ENCODE measurements around the gene PTH. TPM values are rescaled to one million over a fixed set of nuclear protein-coding genes. Genes with fewer than 3 reads are reported as not detected.

PTH gene
- total and polyA plus RNA-seq, 2 of the 8 experiments (the other 6 are each of a cell fraction or from before 2014, with no cell fraction given) = not detected

DNA sequence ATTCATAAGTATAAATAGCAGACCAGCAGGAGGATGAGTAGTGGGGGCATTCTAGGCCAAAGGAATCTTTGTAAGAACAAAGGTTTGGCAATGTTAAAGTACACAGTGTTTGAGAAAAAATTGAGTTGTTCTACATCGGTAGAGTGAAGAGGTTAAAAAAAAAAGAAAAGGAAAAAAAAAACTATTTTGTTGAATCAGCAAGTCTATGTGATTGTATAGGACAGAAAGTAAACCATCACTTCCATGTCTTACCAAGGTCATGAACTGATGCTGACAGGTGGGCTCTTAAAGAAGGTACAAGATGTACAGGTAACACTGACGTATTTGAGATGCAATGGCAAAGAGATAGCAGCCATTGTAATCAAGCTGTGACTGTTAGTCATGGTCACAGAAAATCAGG lies 29.5 kb upstream of the PTH start (continued):
- TF ChIP-seq, protein P1, sequence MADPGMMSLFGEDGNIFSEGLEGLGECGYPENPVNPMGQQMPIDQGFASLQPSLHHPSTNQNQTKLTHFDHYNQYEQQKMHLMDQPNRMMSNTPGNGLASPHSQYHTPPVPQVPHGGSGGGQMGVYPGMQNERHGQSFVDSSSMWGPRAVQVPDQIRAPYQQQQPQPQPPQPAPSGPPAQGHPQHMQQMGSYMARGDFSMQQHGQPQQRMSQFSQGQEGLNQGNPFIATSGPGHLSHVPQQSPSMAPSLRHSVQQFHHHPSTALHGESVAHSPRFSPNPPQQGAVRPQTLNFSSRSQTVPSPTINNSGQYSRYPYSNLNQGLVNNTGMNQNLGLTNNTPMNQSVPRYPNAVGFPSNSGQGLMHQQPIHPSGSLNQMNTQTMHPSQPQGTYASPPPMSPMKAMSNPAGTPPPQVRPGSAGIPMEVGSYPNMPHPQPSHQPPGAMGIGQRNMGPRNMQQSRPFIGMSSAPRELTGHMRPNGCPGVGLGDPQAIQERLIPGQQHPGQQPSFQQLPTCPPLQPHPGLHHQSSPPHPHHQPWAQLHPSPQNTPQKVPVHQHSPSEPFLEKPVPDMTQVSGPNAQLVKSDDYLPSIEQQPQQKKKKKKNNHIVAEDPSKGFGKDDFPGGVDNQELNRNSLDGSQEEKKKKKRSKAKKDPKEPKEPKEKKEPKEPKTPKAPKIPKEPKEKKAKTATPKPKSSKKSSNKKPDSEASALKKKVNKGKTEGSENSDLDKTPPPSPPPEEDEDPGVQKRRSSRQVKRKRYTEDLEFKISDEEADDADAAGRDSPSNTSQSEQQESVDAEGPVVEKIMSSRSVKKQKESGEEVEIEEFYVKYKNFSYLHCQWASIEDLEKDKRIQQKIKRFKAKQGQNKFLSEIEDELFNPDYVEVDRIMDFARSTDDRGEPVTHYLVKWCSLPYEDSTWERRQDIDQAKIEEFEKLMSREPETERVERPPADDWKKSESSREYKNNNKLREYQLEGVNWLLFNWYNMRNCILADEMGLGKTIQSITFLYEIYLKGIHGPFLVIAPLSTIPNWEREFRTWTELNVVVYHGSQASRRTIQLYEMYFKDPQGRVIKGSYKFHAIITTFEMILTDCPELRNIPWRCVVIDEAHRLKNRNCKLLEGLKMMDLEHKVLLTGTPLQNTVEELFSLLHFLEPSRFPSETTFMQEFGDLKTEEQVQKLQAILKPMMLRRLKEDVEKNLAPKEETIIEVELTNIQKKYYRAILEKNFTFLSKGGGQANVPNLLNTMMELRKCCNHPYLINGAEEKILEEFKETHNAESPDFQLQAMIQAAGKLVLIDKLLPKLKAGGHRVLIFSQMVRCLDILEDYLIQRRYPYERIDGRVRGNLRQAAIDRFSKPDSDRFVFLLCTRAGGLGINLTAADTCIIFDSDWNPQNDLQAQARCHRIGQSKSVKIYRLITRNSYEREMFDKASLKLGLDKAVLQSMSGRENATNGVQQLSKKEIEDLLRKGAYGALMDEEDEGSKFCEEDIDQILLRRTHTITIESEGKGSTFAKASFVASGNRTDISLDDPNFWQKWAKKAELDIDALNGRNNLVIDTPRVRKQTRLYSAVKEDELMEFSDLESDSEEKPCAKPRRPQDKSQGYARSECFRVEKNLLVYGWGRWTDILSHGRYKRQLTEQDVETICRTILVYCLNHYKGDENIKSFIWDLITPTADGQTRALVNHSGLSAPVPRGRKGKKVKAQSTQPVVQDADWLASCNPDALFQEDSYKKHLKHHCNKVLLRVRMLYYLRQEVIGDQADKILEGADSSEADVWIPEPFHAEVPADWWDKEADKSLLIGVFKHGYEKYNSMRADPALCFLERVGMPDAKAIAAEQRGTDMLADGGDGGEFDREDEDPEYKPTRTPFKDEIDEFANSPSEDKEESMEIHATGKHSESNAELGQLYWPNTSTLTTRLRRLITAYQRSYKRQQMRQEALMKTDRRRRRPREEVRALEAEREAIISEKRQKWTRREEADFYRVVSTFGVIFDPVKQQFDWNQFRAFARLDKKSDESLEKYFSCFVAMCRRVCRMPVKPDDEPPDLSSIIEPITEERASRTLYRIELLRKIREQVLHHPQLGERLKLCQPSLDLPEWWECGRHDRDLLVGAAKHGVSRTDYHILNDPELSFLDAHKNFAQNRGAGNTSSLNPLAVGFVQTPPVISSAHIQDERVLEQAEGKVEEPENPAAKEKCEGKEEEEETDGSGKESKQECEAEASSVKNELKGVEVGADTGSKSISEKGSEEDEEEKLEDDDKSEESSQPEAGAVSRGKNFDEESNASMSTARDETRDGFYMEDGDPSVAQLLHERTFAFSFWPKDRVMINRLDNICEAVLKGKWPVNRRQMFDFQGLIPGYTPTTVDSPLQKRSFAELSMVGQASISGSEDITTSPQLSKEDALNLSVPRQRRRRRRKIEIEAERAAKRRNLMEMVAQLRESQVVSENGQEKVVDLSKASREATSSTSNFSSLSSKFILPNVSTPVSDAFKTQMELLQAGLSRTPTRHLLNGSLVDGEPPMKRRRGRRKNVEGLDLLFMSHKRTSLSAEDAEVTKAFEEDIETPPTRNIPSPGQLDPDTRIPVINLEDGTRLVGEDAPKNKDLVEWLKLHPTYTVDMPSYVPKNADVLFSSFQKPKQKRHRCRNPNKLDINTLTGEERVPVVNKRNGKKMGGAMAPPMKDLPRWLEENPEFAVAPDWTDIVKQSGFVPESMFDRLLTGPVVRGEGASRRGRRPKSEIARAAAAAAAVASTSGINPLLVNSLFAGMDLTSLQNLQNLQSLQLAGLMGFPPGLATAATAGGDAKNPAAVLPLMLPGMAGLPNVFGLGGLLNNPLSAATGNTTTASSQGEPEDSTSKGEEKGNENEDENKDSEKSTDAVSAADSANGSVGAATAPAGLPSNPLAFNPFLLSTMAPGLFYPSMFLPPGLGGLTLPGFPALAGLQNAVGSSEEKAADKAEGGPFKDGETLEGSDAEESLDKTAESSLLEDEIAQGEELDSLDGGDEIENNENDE (IDR thresholded peaks at IDR 0.05; ENCODE audit: insufficient replicate concordance, low read length) = no peak
- TF ChIP-seq JUND (IDR thresholded peaks at IDR 0.05; ENCODE audit: low read length) = no peak

All from H1 (cell line).